Measurements from ENCODE around the gene C1orf94.

C1orf94 gene

GRCh38 chr1:34186741-34187494, 10.2 kb downstream of the C1orf94 start:
- Histone ChIP-seq H3K4me3 (ENCODE audit: insufficient read depth in 1 of 2, low read depth in 1 of 2, low read length in 2 of 2) (no peak overlapping the region), H3K79me1 (replicated peaks; ENCODE audit: low read length, poor library complexity, severe bottlenecking) (no peaks in the 10 kb centered on the region), H4K8ac (ENCODE audit: low read length) (no peak overlapping the region), H3K18ac (ENCODE audit: low read depth in 1 of 2, low read length in 2 of 2) (no peak overlapping the region), H2BK120ac (ENCODE audit: low read depth, low read length) (no peak overlapping the region), H3K9me3 (ENCODE audit: control insufficient read depth, low read length) (peaks cover 20% of the 10 kb centered on the region), H2BK12ac (ENCODE audit: low read length in 2 of 2) (no peak overlapping the region), H2BK5ac (ENCODE audit: low read depth, low read length, poor library complexity, severe bottlenecking) (no peak overlapping the region), H3K4me2 (ENCODE audit: low read length, poor library complexity, severe bottlenecking) (no peak overlapping the region), H4K91ac (ENCODE audit: low read length) (no peak overlapping the region), H2BK15ac (ENCODE audit: low read depth, poor library complexity, severe bottlenecking) (no peak overlapping the region), H3K23ac (ENCODE audit: low read length in 2 of 2) (no peak overlapping the region), H3K4ac (ENCODE audit: low read depth in 1 of 2, low read length in 2 of 2) (no peak overlapping the region), H3K27me3 (ENCODE audit: control insufficient read depth in 1 of 2, insufficient read depth in 1 of 2, low read length in 2 of 2) (peaks cover 0 to 74% of the 10 kb centered on the region in 2 experiments), H3K36me3 (ENCODE audit: control insufficient read depth in 1 of 2, insufficient read depth in 2 of 2, low read depth in 1 of 2, low read length in 2 of 2) (no peaks in the 10 kb centered on the region), H3K27ac (ENCODE audit: low read length, poor library complexity, severe bottlenecking) (no peak overlapping the region), H2AFZ (ENCODE audit: low read depth, low read length) (no peak overlapping the region), H3K9ac (ENCODE audit: low read length) (no peak overlapping the region), H2AK5ac (ENCODE audit: low read length, severe bottlenecking) (no peak overlapping the region), H3K14ac (ENCODE audit: low read length in 2 of 2) (no peak overlapping the region), H3K4me1 (ENCODE audit: control insufficient read depth, insufficient read depth, low read depth, low read length) (no peaks in the 10 kb centered on the region)
- no peak for DNase-seq
- WGBS: 72% methylated on average over 12 of the region's 12 CpGs

GRCh38 chr1:34188418-34188817, 11.7 kb downstream of the C1orf94 start:
- Histone ChIP-seq H3K9me3 (ENCODE audit: control insufficient read depth, low read length) (peaks cover 21% of the 10 kb centered on the region), H3K4me2 (ENCODE audit: low read length, poor library complexity, severe bottlenecking) (no peak overlapping the region)
- WGBS: 36% methylated on average over 7 of the region's 8 CpGs

GRCh38 chr1:34188985-34189384, 12.3 kb downstream of the C1orf94 start:
- no peak overlapping the region for H3K4me2 ChIP-seq (ENCODE audit: low read length, poor library complexity, severe bottlenecking)

More at GRCh38 chr1:34188418-34188817, 11.7 kb downstream of the C1orf94 start:
- Histone ChIP-seq H3K9ac (ENCODE audit: low read length) (no peak overlapping the region), H3K79me1 (replicated peaks; ENCODE audit: low read length, poor library complexity, severe bottlenecking) (no peaks in the 10 kb centered on the region), H3K27me3 (ENCODE audit: control insufficient read depth in 1 of 2, insufficient read depth in 1 of 2, low read length in 2 of 2) (peaks cover 0 to 66% of the 10 kb centered on the region in 2 experiments), H2BK12ac (ENCODE audit: low read length in 2 of 2) (no peak overlapping the region), H3K4me3 (ENCODE audit: insufficient read depth in 1 of 2, low read depth in 1 of 2, low read length in 2 of 2) (no peak overlapping the region), H3K4me1 (ENCODE audit: control insufficient read depth, insufficient read depth, low read depth, low read length) (no peaks in the 10 kb centered on the region), H3K14ac (ENCODE audit: low read length in 2 of 2) (no peak overlapping the region), H3K4ac (ENCODE audit: low read depth in 1 of 2, low read length in 2 of 2) (no peak overlapping the region), H2AFZ (ENCODE audit: low read depth, low read length) (no peak overlapping the region), H3K27ac (ENCODE audit: low read length, poor library complexity, severe bottlenecking) (no peak overlapping the region), H2AK5ac (ENCODE audit: low read length, severe bottlenecking) (no peak overlapping the region), H2BK15ac (ENCODE audit: low read depth, poor library complexity, severe bottlenecking) (no peak overlapping the region), H3K18ac (ENCODE audit: low read depth in 1 of 2, low read length in 2 of 2) (no peak overlapping the region), H2BK5ac (ENCODE audit: low read depth, low read length, poor library complexity, severe bottlenecking) (no peak overlapping the region), H4K8ac (ENCODE audit: low read length) (no peak overlapping the region), H2BK120ac (ENCODE audit: low read depth, low read length) (no peak overlapping the region), H3K36me3 (ENCODE audit: control insufficient read depth in 1 of 2, insufficient read depth in 2 of 2, low read depth in 1 of 2, low read length in 2 of 2) (no peaks in the 10 kb centered on the region), H4K91ac (ENCODE audit: low read length) (no peak overlapping the region), H3K23ac (ENCODE audit: low read length in 2 of 2) (no peak overlapping the region)
- no peak for DNase-seq

GRCh38 chr1:34190692-34191091, 14.0 kb downstream of the C1orf94 start:
- H3K79me1 ChIP-seq (replicated peaks; ENCODE audit: low read length, poor library complexity, severe bottlenecking): no peaks in the 10 kb centered on the region
- H2AFZ ChIP-seq (ENCODE audit: low read depth, low read length): no peak overlapping the region
- no peak overlapping the region for H2AK5ac ChIP-seq (ENCODE audit: low read length, severe bottlenecking)
- peaks cover 0 to 53% of the 10 kb centered on the region in 2 experiments for H3K27me3 ChIP-seq (ENCODE audit: control insufficient read depth in 1 of 2, insufficient read depth in 1 of 2, low read length in 2 of 2)
- no peak for DNase-seq
- no peak overlapping the region for H3K4me3 ChIP-seq (ENCODE audit: insufficient read depth in 1 of 2, low read depth in 1 of 2, low read length in 2 of 2)
- H3K14ac ChIP-seq (ENCODE audit: low read length in 2 of 2): no peak overlapping the region
- H3K36me3 ChIP-seq (ENCODE audit: control insufficient read depth in 1 of 2, insufficient read depth in 2 of 2, low read depth in 1 of 2, low read length in 2 of 2): no peaks in the 10 kb centered on the region
- H3K23ac ChIP-seq (ENCODE audit: low read length in 2 of 2): no peak overlapping the region
- no peak overlapping the region for H2BK15ac ChIP-seq (ENCODE audit: low read depth, poor library complexity, severe bottlenecking)
- H3K4me2 ChIP-seq (ENCODE audit: low read length, poor library complexity, severe bottlenecking): no peak overlapping the region
- peaks cover 21% of the 10 kb centered on the region for H3K9me3 ChIP-seq (ENCODE audit: control insufficient read depth, low read length)
- no peak overlapping the region for H2BK5ac ChIP-seq (ENCODE audit: low read depth, low read length, poor library complexity, severe bottlenecking)
- H3K4ac ChIP-seq (ENCODE audit: low read depth in 1 of 2, low read length in 2 of 2): no peak overlapping the region
- no peak overlapping the region for H3K18ac ChIP-seq (ENCODE audit: low read depth in 1 of 2, low read length in 2 of 2)
- H3K27ac ChIP-seq (ENCODE audit: low read length, poor library complexity, severe bottlenecking): no peak overlapping the region
- no peak overlapping the region for H4K8ac ChIP-seq (ENCODE audit: low read length)
- no peak overlapping the region for H2BK12ac ChIP-seq (ENCODE audit: low read length in 2 of 2)
- no peak overlapping the region for H3K9ac ChIP-seq (ENCODE audit: low read length)
- no peaks in the 10 kb centered on the region for H3K4me1 ChIP-seq (ENCODE audit: control insufficient read depth, insufficient read depth, low read depth, low read length)
- WGBS: 69% methylated on average over 1 of the region's 2 CpGs
- H2BK120ac ChIP-seq (ENCODE audit: low read depth, low read length): no peak overlapping the region
- no peak overlapping the region for H4K91ac ChIP-seq (ENCODE audit: low read length)

More at GRCh38 chr1:34188985-34189384, 12.3 kb downstream of the C1orf94 start:
- H2AFZ ChIP-seq (ENCODE audit: low read depth, low read length): no peak overlapping the region
- no peak overlapping the region for H3K9ac ChIP-seq (ENCODE audit: low read length)
- H4K91ac ChIP-seq (ENCODE audit: low read length): no peak overlapping the region
- no peak overlapping the region for H2BK15ac ChIP-seq (ENCODE audit: low read depth, poor library complexity, severe bottlenecking)
- 75% methylated on average over 4 of the region's 4 CpGs for WGBS
- H3K23ac ChIP-seq (ENCODE audit: low read length in 2 of 2): no peak overlapping the region
- H3K4ac ChIP-seq (ENCODE audit: low read depth in 1 of 2, low read length in 2 of 2): no peak overlapping the region
- H3K9me3 ChIP-seq (ENCODE audit: control insufficient read depth, low read length): peaks cover 21% of the 10 kb centered on the region
- H2AK5ac ChIP-seq (ENCODE audit: low read length, severe bottlenecking): no peak overlapping the region
- no peak overlapping the region for H2BK5ac ChIP-seq (ENCODE audit: low read depth, low read length, poor library complexity, severe bottlenecking)
- no peaks in the 10 kb centered on the region for H3K4me1 ChIP-seq (ENCODE audit: control insufficient read depth, insufficient read depth, low read depth, low read length)
- H3K27ac ChIP-seq (ENCODE audit: low read length, poor library complexity, severe bottlenecking): no peak overlapping the region
- no peak overlapping the region for H4K8ac ChIP-seq (ENCODE audit: low read length)
- H3K4me3 ChIP-seq (ENCODE audit: insufficient read depth in 1 of 2, low read depth in 1 of 2, low read length in 2 of 2): no peak overlapping the region
- no peak overlapping the region for H3K18ac ChIP-seq (ENCODE audit: low read depth in 1 of 2, low read length in 2 of 2)
- H3K27me3 ChIP-seq (ENCODE audit: control insufficient read depth in 1 of 2, insufficient read depth in 1 of 2, low read length in 2 of 2): peaks cover 0 to 63% of the 10 kb centered on the region in 2 experiments
- no peak overlapping the region for H2BK120ac ChIP-seq (ENCODE audit: low read depth, low read length)
- no peak for DNase-seq
- H3K36me3 ChIP-seq (ENCODE audit: control insufficient read depth in 1 of 2, insufficient read depth in 2 of 2, low read depth in 1 of 2, low read length in 2 of 2): no peaks in the 10 kb centered on the region
- H3K14ac ChIP-seq (ENCODE audit: low read length in 2 of 2): no peak overlapping the region
- no peak overlapping the region for H2BK12ac ChIP-seq (ENCODE audit: low read length in 2 of 2)
- no peaks in the 10 kb centered on the region for H3K79me1 ChIP-seq (replicated peaks; ENCODE audit: low read length, poor library complexity, severe bottlenecking)

All from mesenchymal stem cell (in vitro differentiated cells and primary cell).